Ramos (cell line): ENCODE results near the gene NELL1.

Source experiments
- in situ Hi-C: fragments of 300-500 bp; cut with MboI; formaldehyde crosslinking; loops from one replicate; pipeline ENCODE4 v1.14.3; 2022; ENCODE audit warnings: low sequenced_read_pairs; ENCODE audit not compliant: unreplicated experiment

Gene NELL1

DNA sequence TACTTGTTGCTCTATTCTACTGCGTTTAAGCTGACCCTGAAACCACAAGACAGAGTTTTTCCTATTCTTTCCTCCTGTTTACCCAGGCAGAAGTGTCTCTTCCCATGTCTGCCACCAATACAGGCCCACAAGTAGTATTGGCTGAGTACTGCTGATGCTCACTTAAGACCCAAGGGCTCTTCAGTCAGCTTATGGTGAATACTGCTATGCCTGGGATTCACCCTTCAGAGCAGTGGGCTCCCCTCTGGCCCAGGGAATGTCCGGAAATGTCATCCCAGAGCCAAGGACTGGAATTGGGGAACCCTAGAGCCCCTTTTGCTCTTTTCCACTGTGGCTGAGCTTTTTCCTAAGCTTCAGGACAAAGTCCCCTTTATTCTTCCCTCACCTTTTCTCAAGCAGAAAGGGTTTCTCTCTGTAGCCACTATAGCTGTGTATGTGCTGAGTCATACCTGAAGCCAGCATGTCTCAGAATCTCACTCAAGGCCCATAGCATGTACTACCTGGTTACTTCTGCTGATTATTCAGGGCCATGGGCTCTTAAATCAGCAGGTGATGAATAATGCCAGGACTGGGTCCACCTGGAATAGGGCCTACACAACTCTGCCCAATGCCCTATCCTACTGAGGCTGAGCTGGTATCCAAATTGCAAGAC, 777.7 kb downstream of the NELL1 start:
- in situ Hi-C loops: no loop called here

DNA sequence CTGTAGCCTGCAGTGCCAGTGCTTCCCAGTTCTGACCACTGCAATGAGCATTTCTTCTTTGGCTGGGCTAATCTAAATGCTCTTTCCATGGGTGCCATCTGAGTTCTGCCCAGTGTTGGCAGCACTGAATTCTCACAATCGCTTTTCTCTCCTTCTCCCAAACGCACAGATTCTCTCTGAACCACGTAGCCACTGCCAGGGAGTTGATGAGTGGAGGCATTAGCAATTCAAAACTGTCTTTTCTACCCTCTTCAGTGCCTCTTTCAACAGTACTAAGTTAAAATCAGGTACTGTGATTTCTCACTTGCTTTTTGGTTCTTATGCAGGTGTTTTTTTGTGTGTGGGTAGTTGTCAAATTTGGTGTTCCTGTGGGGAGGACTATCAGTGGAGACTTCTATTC, 778.5 kb downstream of the NELL1 start:
- in situ Hi-C loops: no loop called here

DNA sequence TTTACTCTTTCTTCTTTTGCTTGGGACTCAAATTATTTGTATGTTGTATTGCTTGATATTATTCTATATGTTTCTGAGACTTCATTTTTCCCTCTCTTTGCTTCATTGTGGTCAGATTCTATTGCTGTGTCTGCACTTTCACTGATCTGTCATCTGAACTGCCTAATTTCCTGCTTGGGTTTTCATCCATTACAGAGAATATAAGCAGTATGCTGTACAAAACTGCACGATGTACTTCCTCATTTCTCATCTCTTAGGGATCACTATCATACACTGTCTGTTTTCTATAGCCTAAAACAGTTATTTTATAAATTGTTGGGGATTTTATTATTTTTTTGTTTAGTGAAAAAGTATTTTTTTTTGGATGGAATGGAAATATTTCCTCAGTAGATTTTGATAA, 786.8 kb downstream of the NELL1 start:
- in situ Hi-C loops: no loop called here

DNA sequence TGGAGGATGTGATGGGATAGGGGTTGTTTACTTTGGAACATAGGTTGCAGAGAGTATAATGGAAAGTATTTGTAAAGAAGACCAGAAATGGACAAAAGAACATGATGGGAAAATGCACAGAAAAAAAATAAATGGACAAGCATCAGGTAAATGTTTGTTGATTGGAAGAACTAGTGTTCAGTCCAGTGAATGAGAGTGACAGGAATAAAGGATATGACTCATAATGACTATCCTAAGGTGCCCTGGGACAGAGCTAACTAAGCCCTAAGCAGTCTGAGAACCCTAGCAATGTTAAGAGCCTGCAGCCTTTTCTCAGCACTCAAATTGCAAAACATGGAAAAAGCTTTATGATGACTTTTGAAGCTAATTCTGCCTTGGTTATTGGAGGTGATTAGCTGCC, 790.7 kb downstream of the NELL1 start:
- in situ Hi-C loops: no loop called here

DNA sequence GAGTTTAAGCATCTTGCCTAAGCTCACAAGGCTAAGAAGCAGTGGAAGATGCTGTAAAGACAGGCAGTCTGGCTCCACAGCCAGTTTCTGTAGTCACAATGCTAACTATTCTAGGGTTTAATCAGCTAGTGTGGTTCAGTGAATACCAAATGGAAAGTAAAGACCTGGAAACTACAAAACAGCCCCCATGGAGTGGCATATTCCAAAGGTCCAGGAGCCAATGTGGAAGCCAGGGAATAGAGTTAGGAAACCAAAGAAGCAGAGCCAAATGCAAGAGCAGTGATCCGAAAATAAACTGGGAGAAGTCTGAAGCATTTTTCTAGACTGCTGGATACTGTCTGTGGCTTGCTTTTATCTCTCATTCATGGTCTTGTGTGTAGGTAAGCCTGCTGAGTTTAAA, 792.3 kb downstream of the NELL1 start:
- in situ Hi-C loops: no loop called here

DNA sequence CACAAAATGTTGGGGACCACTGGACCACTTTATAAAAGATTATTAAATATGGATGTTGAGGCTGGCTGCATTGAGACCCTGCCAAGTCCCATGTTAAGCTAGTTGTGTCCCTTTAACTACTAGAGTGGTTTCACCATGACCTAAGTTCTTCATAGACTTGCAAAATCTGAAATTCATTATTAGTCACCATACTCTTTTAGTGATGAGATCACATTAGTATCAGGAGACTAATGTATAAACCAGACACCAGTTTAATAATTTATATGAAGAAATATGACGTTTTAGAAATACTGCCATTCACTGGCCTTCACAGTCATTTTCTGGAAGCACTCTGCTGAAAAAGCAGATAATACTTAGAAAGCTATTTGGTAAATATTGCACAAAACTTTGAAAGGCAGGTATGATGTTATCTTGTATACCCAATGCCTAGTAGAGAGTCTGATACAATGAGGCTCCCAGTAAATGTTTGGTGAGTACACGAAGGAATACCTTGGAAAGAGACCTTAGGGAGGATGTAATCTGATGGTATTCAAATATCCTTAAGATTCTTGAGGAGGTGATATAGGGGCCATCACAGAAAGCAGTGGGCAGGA, 795.3 kb downstream of the NELL1 start:
- in situ Hi-C loops: no loop called here

DNA sequence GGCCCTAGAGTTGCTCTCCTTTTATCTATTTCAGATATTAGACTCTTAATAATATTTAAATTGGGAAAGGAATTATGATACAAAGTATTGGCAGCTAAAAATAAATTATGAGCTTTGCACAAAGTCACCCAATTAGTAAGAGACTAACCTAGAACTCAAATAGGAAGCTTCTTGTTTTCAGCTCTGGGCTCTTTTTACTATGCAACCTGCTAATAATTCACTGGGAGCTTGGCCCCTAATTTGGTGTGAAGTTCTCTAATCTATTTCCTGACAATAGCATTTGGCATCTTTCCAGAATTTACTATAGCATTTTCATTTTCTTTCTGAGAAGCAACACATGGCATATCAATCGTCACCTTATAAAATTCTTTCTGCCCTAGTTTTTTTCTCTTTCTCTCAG, 795.8 kb downstream of the NELL1 start:
- in situ Hi-C loops: no loop called here

DNA sequence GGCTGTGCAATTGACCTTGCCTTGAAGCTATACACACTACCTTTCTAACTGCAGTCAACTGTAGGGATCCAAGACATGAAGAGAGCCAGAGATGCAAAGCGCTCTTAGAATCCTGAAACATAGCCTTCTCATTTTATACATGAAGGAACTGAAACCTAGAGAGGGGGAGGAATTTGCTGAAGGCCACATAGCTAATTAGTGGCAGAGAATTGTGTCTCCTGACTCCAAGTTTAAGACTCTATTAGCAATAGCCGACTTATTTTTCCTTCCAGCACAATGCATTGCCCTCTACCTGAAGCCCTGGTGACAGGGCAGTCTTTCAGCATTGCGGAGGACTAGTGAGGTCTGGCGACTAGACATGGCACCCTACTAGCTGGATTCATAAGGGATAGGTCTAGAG, 796.5 kb downstream of the NELL1 start:
- in situ Hi-C loops: no loop called here

DNA sequence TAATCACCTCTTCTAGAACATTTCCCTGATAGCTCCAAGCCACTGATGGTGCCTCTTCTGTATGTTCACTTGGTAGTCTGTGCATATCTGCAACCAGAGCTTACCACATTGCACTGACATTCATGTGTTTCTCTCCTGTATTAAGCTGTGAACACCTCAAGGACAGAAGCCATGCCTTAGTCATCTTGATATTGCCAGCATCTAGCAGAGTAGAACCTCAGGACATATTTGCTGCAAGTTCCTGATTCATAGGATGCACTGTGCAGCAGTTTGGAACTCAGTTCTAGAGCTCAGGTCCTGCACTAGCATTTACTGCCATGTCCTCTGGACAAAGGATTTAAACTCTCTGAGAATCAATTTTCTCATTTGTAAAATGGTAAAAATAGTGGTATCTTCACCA, 801.1 kb downstream of the NELL1 start:
- in situ Hi-C loops: no loop called here

DNA sequence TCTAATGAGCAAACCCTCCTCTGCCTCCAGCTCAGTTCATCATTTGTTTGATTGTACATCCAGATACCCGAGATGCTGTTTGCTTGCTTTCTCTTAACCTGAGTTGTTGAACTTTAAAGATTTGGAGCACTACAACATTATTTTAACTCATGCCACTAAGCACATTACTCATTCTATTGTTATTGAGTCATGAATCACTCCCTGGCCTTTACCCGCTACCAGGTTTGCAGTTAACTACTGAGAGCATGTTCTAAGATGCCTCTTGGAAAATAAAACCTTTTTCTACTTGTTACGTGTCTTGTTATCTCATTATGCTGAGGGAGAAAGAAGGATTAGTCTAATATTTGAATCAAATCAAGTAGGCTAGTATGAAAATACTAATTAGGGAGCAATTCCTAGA, 802.9 kb downstream of the NELL1 start:
- in situ Hi-C loops: no loop called here

DNA sequence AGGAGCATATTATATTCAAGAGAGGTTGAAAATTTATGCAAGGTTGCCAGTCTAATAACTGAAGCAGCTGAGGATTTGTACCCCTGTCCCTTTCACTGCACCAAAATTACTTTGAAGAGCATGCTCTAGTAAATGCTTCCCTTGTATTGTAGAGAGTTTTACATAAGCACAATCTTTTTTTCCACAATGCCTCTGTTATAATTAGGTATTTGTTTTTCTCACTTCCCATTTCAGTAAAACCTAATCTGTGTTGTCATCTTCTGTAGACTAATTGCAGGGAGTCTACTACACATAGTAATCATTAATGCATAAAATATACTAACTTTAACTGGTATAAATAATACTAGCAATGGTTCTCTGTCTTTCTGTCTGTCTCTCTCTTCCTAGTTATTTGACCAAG, 805.1 kb downstream of the NELL1 start:
- in situ Hi-C loops: no loop called here

DNA sequence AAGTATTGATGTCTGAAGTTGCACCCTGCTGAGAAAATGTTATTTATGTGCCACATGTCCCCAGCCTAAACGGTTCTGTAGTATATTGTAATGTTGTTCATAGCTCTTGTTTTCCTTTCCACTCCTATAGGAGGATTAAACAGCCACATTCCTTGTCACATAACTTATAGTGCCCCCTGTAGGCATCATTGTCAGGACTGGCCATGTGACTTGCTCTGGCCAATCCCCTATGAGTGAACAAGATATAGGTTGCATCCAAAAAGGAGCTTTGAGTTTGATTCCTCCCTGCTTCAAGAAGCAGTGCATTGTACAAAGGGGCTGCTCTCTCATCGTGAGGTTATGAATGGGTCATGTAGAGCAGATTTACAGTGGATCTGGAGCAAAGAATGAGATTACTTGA, 805.9 kb downstream of the NELL1 start:
- in situ Hi-C loops: no loop called here

DNA sequence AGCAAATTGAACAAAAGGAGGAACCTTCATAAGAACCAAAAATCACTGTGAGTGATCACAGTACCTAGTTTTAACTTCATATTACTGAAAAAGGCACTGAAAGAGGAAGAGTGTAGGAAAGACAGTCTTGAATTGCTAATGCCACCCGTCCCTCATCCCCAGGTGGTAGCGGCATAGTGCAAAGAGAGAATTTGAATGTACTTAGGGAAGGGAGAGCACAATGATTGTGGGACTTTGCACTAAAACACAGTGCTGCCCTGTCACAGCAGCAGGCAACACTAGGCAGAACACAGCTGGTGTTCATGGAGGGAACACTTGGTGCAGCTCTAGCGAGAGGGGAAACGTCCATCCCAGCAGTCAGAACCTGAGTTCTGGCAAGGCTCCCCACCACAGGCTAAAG, 807.2 kb downstream of the NELL1 start:
- in situ Hi-C loops: no loop called here

DNA sequence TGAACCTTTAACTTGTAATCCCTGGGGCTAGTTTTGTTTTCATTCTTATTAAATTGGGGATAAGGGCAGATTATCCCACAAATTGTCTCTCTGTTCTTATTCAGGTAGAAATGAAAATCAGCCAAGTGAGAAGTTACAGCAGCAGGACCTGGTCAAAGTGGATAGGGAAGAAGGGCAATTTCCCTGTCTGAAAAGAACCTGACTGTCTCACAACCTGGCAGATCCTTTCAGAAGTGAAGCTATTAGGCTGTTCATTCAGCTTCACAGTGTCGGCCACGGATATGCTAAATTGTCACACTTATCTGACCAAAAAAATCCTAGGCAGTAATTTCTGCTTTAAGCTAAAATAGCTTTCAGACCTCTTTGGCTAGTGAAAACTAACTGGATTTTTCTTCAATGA, 810.9 kb downstream of the NELL1 start:
- in situ Hi-C loops: no loop called here

DNA sequence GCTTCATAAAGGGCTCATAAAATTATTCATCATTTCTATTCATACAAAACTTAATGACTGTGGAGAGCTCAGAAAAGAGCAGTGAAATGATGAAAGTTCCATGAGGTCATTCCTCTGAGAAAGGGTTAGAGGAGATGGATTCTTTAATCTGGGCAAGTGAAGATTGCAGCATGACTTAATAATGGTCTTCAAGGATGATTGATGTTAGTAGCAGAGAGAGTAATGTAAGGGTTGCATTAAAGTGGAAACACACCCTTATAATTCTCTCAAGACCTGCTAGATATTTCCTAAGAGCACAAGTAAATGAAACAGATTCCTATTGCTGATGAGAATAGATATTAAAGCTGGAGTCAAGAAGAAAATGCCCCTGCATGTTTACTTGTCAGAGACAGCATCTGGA, 811.9 kb downstream of the NELL1 start:
- in situ Hi-C loops: no loop called here

DNA sequence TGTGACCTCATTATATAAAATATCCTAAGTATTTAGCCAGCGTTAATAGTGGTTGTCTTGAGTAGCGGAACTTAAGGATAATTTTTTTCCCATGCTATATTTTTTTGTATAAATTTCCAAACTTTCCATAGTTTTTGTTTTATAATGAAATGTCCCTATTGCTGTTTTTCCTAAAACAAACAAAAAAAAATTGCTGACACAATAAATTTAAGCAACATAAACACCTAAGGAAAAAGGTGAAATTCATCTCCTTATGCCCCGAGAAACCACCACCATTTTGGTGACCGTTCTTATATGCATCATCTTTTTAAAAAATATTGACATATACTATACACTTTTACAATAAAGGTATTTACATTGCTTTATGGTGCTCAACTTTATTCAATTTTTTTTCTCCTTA, 814.7 kb downstream of the NELL1 start:
- in situ Hi-C loops: no loop called here

DNA sequence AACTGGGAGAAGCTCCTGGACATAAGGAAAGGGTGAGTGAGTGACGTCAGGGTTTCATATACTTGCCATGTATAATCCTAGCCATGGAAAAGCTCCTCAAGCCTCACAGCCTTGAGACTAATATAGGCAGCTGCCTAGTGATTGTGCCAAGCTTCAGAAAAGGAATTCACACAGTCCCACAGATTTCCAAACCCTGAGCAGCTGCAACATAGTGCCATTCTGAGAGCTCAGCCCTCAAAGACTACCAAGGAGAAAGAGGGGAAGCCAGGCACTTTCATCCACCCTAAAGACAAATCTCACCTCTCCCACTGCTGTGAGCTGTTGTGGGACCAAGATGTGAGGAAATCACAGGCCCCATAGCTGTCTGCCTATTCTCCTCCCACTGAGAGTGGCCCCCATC, 815.6 kb downstream of the NELL1 start:
- in situ Hi-C loops: no loop called here

DNA sequence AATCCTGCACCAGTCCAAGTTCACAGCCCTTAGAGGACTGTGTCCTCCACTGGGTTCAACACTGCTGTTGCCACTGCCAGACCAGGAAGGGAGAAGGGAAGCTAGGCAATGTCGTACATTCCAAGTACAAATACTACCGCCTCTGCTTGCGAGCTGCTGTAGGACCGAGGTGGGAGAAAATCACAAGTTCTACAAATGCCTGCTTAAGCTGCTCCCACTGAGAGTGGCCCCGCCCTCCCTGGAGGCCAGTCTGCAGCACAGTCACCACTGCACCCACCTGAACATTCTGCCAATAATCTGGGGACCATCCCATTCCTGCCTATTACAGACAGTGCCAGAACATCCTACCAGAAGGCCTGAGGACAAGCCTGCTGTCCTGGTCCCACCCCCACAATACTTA, 816.0 kb downstream of the NELL1 start:
- in situ Hi-C loops: no loop called here

DNA sequence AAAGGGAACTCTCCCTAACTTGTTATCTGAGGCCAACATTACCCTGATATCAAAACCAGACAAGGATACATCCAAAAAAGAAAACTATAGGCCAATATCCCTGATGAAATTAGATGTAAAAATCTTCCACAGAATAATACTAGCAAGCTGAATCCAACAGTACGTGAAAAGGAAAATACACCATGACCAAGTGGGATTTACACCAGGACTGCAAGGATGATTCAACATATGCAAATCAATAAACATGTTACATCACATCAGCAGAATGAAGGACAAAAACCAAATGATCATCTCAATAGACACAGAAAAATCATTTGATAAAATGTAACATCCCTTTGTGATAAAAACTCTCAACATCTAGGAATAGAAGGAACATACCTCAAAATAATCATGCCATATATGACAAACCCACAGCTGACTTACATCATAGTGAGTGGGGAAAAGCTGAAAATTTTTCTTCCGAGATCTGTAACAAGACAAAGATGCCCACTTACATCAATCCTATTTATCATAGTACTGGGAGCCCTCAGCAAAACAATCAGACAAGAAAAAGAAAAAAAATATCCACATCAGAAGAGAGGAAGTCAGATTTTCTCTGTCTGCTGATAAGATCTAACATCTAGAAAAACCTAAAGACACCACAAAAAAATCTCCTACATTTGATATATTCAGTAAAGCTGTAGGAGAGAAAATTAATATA, 820.2 kb downstream of the NELL1 start:
- in situ Hi-C loops: no loop called here

DNA sequence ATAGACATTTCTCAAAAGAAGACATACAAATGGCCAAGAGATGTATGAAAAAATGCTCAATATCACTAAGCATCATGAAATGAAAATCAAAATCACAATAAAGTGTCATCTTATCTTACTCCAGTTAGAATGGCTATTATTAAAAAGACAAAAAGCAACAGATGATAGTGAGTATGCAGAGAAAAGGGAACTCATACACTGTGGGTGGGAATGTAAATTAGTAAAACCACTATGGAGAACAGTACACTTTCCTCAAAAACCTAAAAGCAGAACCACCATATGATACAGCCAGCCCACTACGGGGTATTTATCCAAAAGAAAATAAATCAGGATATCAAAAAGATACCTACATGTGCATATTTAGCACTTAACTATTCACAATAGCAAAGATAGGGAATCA, 823.5 kb downstream of the NELL1 start:
- in situ Hi-C loops: no loop called here

DNA sequence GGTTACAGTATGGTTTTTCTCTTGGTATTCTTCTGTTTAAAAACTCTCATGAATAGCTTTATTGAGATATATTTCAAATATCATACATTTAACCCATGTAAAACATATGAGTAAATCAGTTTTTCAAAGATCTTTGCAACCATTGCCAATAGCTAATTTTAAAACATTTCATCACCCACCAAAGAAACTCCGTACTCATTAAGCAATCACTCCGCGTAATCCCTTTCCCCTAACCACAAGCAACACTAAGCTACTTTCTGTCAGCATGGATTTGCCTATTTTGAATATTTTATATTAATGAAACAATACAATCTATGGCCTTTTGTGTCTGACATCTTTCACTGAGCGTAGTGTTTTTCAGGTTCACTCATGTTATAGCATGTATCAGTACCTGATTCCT, 825.6 kb downstream of the NELL1 start:
- in situ Hi-C loops: no loop called here

DNA sequence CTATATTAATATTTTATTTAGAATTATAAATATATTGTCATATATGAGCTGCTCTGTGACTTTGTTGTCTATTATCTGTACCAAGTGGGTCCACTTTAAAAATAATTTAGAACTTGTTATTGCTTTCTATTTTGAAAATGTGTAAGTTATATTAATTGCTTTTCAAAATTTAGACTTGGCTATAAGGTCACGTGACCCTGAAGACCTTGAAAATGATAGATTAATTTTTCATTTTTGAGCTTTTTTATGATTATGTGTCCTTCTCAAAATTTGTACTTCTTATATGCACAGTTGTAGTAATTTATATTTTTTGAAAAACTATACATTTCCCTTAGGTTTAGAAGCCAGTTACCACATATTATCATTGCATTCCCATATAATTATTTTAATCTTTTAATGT, 826.5 kb downstream of the NELL1 start:
- in situ Hi-C loops: no loop called here
